PC-9 (cell line): ENCODE data around the gene ANO4. TPM values are rescaled to one million over a fixed set of nuclear protein-coding genes. Genes with fewer than 3 reads are reported as not detected.

Experiments
- BruUV-seq: library from RNA; stranded (reverse); fragments of 400-500 nt; replicated peaks from 2 replicates; lab custom pipeline; 2021; lab: Mats Ljungman, UMichigan
- CTCF ChIA-PET: fragments of 300-600 bp; sonication (Branson Sonifier 250); formaldehyde crosslinking; loops from one replicate; lab custom pipeline; 2022; ENCODE audit warnings: antibody characterized with exemption; lab: Charles Lee
- POLR2A ChIA-PET: fragments of 300-600 bp; sonication (Branson Sonifier 250); formaldehyde crosslinking; loops from one replicate; lab custom pipeline; 2022; ENCODE audit warnings: antibody characterized with exemption; ENCODE audit not compliant: unreplicated experiment; lab: Charles Lee
- DNase-seq, 2 experiments: peaks; one replicate each; pipeline versions ENCODE4 v3.0.0 to v3.0.0-alpha.2; 2015 to 2022; ENCODE audit warnings: mixed read lengths in 1 of 2
- H2AFZ ChIP-seq: fragments of 200-600 bp; sonication (generic); 2 replicates; pipeline ENCODE4 v1.8.1; 2017; ENCODE audit warnings: antibody characterized with exemption
- H3F3A ChIP-seq: fragments of 200-600 bp; sonication (generic); 2 replicates; pipeline ENCODE4 v1.8.1; 2017; ENCODE audit warnings: antibody characterized with exemption, mild to moderate bottlenecking, low read depth; ENCODE audit not compliant: insufficient read depth
- H3K27ac ChIP-seq: fragments of 200-600 bp; sonication (generic); 2 replicates; pipeline ENCODE4 v1.6.1; 2016; ENCODE audit warnings: mixed run types
- H3K27me3 ChIP-seq: fragments of 200-600 bp; sonication (generic); 2 replicates; pipeline ENCODE4 v1.6.1; 2016; ENCODE audit warnings: low read depth, mixed run types; ENCODE audit not compliant: insufficient read depth
- H3K36me3 ChIP-seq: fragments of 200-600 bp; sonication (generic); 2 replicates; pipeline ENCODE4 v1.6.1; 2016; ENCODE audit warnings: low read depth, mixed run types
- H3K4me1 ChIP-seq: fragments of 200-600 bp; sonication (generic); replicated peaks from 2 replicates; pipeline ENCODE4 v1.6.1; 2016; ENCODE audit warnings: mixed run types; ENCODE audit not compliant: insufficient read depth
- H3K4me2 ChIP-seq: fragments of 200-600 bp; sonication (generic); 2 replicates; pipeline ENCODE4 v1.6.1; 2017; ENCODE audit warnings: mixed run types
- H3K4me3 ChIP-seq: fragments of 200-600 bp; sonication (generic); 2 replicates; pipeline ENCODE4 v1.6.1; 2016; ENCODE audit warnings: mixed run types
- H3K79me2 ChIP-seq: fragments of 200-600 bp; sonication (generic); 2 replicates; pipeline ENCODE4 v1.6.1; 2017; ENCODE audit warnings: low read depth, mixed run types
- H3K9me2 ChIP-seq: fragments of 200-600 bp; sonication (generic); 2 replicates; pipeline ENCODE4 v1.8.1; 2017; ENCODE audit warnings: mild to moderate bottlenecking; ENCODE audit not compliant: insufficient read depth
- H3K9me3 ChIP-seq: fragments of 200-600 bp; sonication (generic); 2 replicates; pipeline ENCODE4 v1.8.1; 2016; ENCODE audit warnings: low read depth; ENCODE audit not compliant: insufficient read depth
- H4K20me1 ChIP-seq: fragments of 200-600 bp; sonication (generic); 2 replicates; pipeline ENCODE4 v1.8.1; 2017; ENCODE audit not compliant: insufficient read depth
- EZH2 ChIP-seq: fragments of 200-600 bp; sonication (generic); IDR thresholded peaks from 2 replicates; pipeline ENCODE4 v1.8.0; 2017; ENCODE audit warnings: antibody characterized with exemption, low read depth
- intact Hi-C: fragments of 100-400 bp; cut with micrococcal nuclease; formaldehyde crosslinking; loops from one replicate; pipeline ENCODE4 v1.10.0; 2022; ENCODE audit not compliant: unreplicated experiment
- total RNA-seq: library from RNA; stranded (reverse); gene quantifications from 2 replicates; pipeline ENCODE4 v1.2.3, GENCODE V29; 2021
- TF ChIP-seq, protein P1 (sequence below): fragments of 200-600 bp; sonication (generic); conservative IDR thresholded peaks from 2 replicates; pipeline ENCODE4 v1.6.1; 2017; ENCODE audit warnings: mixed run types, antibody characterized with exemption, mild to moderate bottlenecking, moderate library complexity

The ANO4 gene
- total RNA-seq, 1 experiment from 2014 or later, result not detected

DNA sequence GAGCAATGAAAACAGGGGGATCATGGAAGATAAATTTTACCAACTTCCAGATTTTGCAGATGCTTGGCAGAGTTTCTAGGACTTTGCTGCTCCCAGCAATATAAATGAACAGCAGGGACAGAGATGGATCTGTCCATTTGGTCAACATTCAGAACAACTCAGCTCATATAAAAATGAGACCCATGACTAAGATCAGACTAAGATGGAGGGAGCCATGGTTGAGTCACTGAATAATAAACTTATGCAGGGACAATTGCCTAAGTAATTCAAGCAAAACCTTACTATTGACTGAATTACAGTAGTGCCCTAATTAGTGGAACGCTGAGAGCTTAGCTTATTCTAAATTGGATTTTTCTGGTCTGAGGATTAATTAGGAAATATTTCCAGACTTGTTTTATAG lies 210.3 kb downstream of the ANO4 start:
- DNase-seq, result no peak
- CTCF ChIA-PET, result no interaction called here

DNA sequence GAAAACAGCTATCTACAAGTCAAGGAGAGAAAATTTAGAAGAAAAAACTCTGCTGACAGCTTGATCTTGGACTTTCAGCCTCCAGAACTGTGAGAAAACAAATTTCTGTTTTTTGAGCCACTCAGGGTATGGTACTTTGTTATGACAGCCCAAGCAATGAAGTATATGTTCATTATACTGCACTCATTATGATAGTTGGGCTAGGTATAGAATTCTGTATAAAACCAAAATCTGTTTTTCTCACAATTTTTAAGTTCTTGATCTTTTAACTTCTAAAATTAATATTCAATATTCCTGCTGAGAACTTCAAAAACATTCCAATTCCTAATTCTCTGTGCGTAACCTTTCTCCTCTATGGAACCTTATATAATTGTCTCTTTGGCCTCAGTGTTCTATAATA lies 214.7 kb downstream of the ANO4 start:
- ChIA-PET POLR2A (no interaction called here), CTCF (no interaction called here)
- Histone ChIP-seq H3K36me3 (no peaks in the 10 kb centered on the region), H3K4me2 (no peak overlapping the region), H3K9me3 (peaks cover 11% of the 10 kb centered on the region), H2AFZ (no peak overlapping the region), H3K4me1 (no peaks in the 10 kb centered on the region), H4K20me1 (no peaks in the 10 kb centered on the region), H3F3A (no peaks in the 10 kb centered on the region), H3K9me2 (no peaks in the 10 kb centered on the region), H3K27me3 (no peaks in the 10 kb centered on the region), H3K27ac (no peak overlapping the region), H3K79me2 (no peaks in the 10 kb centered on the region), H3K4me3 (no peak overlapping the region)
- no TSS peak for BruUV-seq
- no peak for DNase-seq
- TF ChIP-seq, protein P1, sequence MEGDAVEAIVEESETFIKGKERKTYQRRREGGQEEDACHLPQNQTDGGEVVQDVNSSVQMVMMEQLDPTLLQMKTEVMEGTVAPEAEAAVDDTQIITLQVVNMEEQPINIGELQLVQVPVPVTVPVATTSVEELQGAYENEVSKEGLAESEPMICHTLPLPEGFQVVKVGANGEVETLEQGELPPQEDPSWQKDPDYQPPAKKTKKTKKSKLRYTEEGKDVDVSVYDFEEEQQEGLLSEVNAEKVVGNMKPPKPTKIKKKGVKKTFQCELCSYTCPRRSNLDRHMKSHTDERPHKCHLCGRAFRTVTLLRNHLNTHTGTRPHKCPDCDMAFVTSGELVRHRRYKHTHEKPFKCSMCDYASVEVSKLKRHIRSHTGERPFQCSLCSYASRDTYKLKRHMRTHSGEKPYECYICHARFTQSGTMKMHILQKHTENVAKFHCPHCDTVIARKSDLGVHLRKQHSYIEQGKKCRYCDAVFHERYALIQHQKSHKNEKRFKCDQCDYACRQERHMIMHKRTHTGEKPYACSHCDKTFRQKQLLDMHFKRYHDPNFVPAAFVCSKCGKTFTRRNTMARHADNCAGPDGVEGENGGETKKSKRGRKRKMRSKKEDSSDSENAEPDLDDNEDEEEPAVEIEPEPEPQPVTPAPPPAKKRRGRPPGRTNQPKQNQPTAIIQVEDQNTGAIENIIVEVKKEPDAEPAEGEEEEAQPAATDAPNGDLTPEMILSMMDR, result no peak
- TF ChIP-seq EZH2, result no peak
- intact Hi-C loops, result no loop called here

More for the DNA sequence above, 210.3 kb downstream of the ANO4 start:
- H4K20me1 ChIP-seq, result no peaks in the 10 kb centered on the region
- POLR2A ChIA-PET, result no interaction called here
- peaks cover 11% of the 10 kb centered on the region for H3K9me3 ChIP-seq
- H3K27ac ChIP-seq, result no peak overlapping the region
- H3K4me3 ChIP-seq, result no peak overlapping the region
- no peaks in the 10 kb centered on the region for H3K27me3 ChIP-seq
- H3K36me3 ChIP-seq, result no peaks in the 10 kb centered on the region
- no TSS peak for BruUV-seq
- H3K9me2 ChIP-seq, result no peaks in the 10 kb centered on the region
- H2AFZ ChIP-seq, result no peak overlapping the region
- TF ChIP-seq EZH2, result no peak
- TF ChIP-seq, protein P1, result no peak
- intact Hi-C loops, result no loop called here
- no peaks in the 10 kb centered on the region for H3K79me2 ChIP-seq
- H3F3A ChIP-seq, result no peaks in the 10 kb centered on the region
- 0 out of 2 replicates have a peak, but pooled peaks cover 5% of the 10 kb centered on the region for H3K4me1 ChIP-seq
- no peak overlapping the region for H3K4me2 ChIP-seq

DNA sequence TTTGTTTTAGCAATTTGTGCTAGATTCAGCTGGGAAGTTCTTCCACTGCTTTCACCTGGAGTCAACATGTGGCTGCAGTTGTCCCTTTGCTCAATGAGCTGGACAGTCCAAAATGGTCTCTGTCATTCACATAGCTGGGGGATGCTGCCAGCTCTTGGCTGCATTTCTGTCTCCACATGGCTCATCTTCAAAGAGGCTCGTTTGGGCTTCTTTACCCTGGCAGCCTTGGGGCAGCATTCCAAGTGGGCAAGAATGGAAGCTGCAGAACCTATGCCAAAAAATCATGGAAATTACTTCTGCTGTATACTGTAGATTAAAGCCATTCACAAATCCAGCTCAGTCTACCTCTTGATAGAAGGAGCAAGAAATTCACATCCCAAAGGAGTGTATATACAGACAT lies 216.3 kb downstream of the ANO4 start:
- Histone ChIP-seq H3K79me2 (no peaks in the 10 kb centered on the region), H3K9me2 (no peaks in the 10 kb centered on the region), H3K36me3 (no peaks in the 10 kb centered on the region), H4K20me1 (no peaks in the 10 kb centered on the region), H3K27ac (no peak overlapping the region), H2AFZ (no peak overlapping the region), H3K4me1 (no peaks in the 10 kb centered on the region), H3K4me3 (no peak overlapping the region), H3K27me3 (no peaks in the 10 kb centered on the region), H3K4me2 (no peak overlapping the region), H3F3A (no peaks in the 10 kb centered on the region), H3K9me3 (peaks cover 11% of the 10 kb centered on the region)
- TF ChIP-seq EZH2, result no peak
- TF ChIP-seq, protein P1, result no peak
- ChIA-PET POLR2A (no interaction called here), CTCF (no interaction called here)
- no TSS peak for BruUV-seq
- intact Hi-C loops, result no loop called here
- DNase-seq, result no peak
